ENCODE data around the gene SEMA3A.
"Not testable (repeated sequence)": the region's sequence is repeated elsewhere in the genome, so short reads cannot be mapped to it uniquely, and the experiment has no call there.

The SEMA3A gene

GRCh38 chr7:84083846-84084245, 110.7 kb downstream of the SEMA3A start:
- Histone ChIP-seq H3K27ac (ENCODE audit: low read depth in 2 of 2, low read length in 2 of 2) (no peak overlapping the region), H3K4me1 (ENCODE audit: control insufficient read depth in 2 of 2, insufficient read depth in 2 of 2, low read length in 2 of 2) (no peaks in the 10 kb centered on the region), H3K4me3 (ENCODE audit: low read length in 2 of 2) (no peak overlapping the region), H3K9me3 (ENCODE audit: control insufficient read depth in 2 of 2, low read length in 2 of 2) (no peaks in the 10 kb centered on the region), H3K9ac (ENCODE audit: low read depth in 1 of 2, low read length in 2 of 2) (no peak overlapping the region), H3K36me3 (ENCODE audit: control insufficient read depth in 2 of 2, insufficient read depth in 2 of 2, low read length in 2 of 2) (no peaks in the 10 kb centered on the region), H3K27me3 (ENCODE audit: control insufficient read depth in 2 of 2, insufficient read depth in 2 of 2, low read length in 2 of 2) (no peaks in the 10 kb centered on the region)

- Histone ChIP-seq H3K9ac (ENCODE audit: low read depth in 1 of 2, low read length in 2 of 2) (no peak overlapping the region), H3K36me3 (ENCODE audit: control insufficient read depth in 2 of 2, insufficient read depth in 2 of 2, low read length in 2 of 2) (no peaks in the 10 kb centered on the region), H3K27ac (ENCODE audit: low read depth in 2 of 2, low read length in 2 of 2) (no peak overlapping the region), H3K4me1 (ENCODE audit: control insufficient read depth in 2 of 2, insufficient read depth in 2 of 2, low read length in 2 of 2) (no peaks in the 10 kb centered on the region), H3K4me3 (ENCODE audit: low read length in 2 of 2) (no peak overlapping the region), H3K27me3 (ENCODE audit: control insufficient read depth in 2 of 2, insufficient read depth in 2 of 2, low read length in 2 of 2) (no peaks in the 10 kb centered on the region), H3K9me3 (ENCODE audit: control insufficient read depth in 2 of 2, low read length in 2 of 2) (no peaks in the 10 kb centered on the region)
Measured at GRCh38 chr7:84081973-84082522, 112.5 kb downstream of the SEMA3A start.

GRCh38 chr7:84077336-84077735, 117.3 kb downstream of the SEMA3A start:
- H3K4me3 ChIP-seq (ENCODE audit: low read length in 2 of 2), result no peak overlapping the region
- no peak overlapping the region for H3K9ac ChIP-seq (ENCODE audit: low read depth in 1 of 2, low read length in 2 of 2)
- H3K4me1 ChIP-seq (ENCODE audit: control insufficient read depth in 2 of 2, insufficient read depth in 2 of 2, low read length in 2 of 2), result no peaks in the 10 kb centered on the region
- no peaks in the 10 kb centered on the region for H3K9me3 ChIP-seq (ENCODE audit: control insufficient read depth in 2 of 2, low read length in 2 of 2)
- no peaks in the 10 kb centered on the region for H3K27me3 ChIP-seq (ENCODE audit: control insufficient read depth in 2 of 2, insufficient read depth in 2 of 2, low read length in 2 of 2)
- H3K36me3 ChIP-seq (ENCODE audit: control insufficient read depth in 2 of 2, insufficient read depth in 2 of 2, low read length in 2 of 2), result no peaks in the 10 kb centered on the region
- no peak overlapping the region for H3K27ac ChIP-seq (ENCODE audit: low read depth in 2 of 2, low read length in 2 of 2)

GRCh38 chr7:84076219-84076618, 118.4 kb downstream of the SEMA3A start:
- no peaks in the 10 kb centered on the region for H3K9me3 ChIP-seq (ENCODE audit: control insufficient read depth in 2 of 2, low read length in 2 of 2)
- no peak overlapping the region for H3K4me3 ChIP-seq (ENCODE audit: low read length in 2 of 2)
- no peaks in the 10 kb centered on the region for H3K27me3 ChIP-seq (ENCODE audit: control insufficient read depth in 2 of 2, insufficient read depth in 2 of 2, low read length in 2 of 2)
- H3K36me3 ChIP-seq (ENCODE audit: control insufficient read depth in 2 of 2, insufficient read depth in 2 of 2, low read length in 2 of 2), result no peaks in the 10 kb centered on the region
- H3K4me1 ChIP-seq (ENCODE audit: control insufficient read depth in 2 of 2, insufficient read depth in 2 of 2, low read length in 2 of 2), result no peaks in the 10 kb centered on the region
- no peak overlapping the region for H3K9ac ChIP-seq (ENCODE audit: low read depth in 1 of 2, low read length in 2 of 2)
- H3K27ac ChIP-seq (ENCODE audit: low read depth in 2 of 2, low read length in 2 of 2), result no peak overlapping the region

- Histone ChIP-seq H3K36me3 (ENCODE audit: control insufficient read depth in 2 of 2, insufficient read depth in 2 of 2, low read length in 2 of 2) (no peaks in the 10 kb centered on the region), H3K9ac (ENCODE audit: low read depth in 1 of 2, low read length in 2 of 2) (no peak overlapping the region), H3K9me3 (ENCODE audit: control insufficient read depth in 2 of 2, low read length in 2 of 2) (no peaks in the 10 kb centered on the region), H3K4me1 (ENCODE audit: control insufficient read depth in 2 of 2, insufficient read depth in 2 of 2, low read length in 2 of 2) (no peaks in the 10 kb centered on the region), H3K27me3 (ENCODE audit: control insufficient read depth in 2 of 2, insufficient read depth in 2 of 2, low read length in 2 of 2) (no peaks in the 10 kb centered on the region), H3K4me3 (ENCODE audit: low read length in 2 of 2) (no peak overlapping the region), H3K27ac (ENCODE audit: low read depth in 2 of 2, low read length in 2 of 2) (no peak overlapping the region)
Measured at GRCh38 chr7:84073186-84073875, 121.3 kb downstream of the SEMA3A start.

- no peaks in the 10 kb centered on the region for H3K27me3 ChIP-seq (ENCODE audit: control insufficient read depth in 2 of 2, insufficient read depth in 2 of 2, low read length in 2 of 2)
- H3K9me3 ChIP-seq (ENCODE audit: control insufficient read depth in 2 of 2, low read length in 2 of 2), result no peaks in the 10 kb centered on the region
- no peak overlapping the region for H3K9ac ChIP-seq (ENCODE audit: low read depth in 1 of 2, low read length in 2 of 2)
- H3K27ac ChIP-seq (ENCODE audit: low read depth in 2 of 2, low read length in 2 of 2), result no peak overlapping the region
- H3K36me3 ChIP-seq (ENCODE audit: control insufficient read depth in 2 of 2, insufficient read depth in 2 of 2, low read length in 2 of 2), result no peaks in the 10 kb centered on the region
- no peak overlapping the region for H3K4me3 ChIP-seq (ENCODE audit: low read length in 2 of 2)
- H3K4me1 ChIP-seq (ENCODE audit: control insufficient read depth in 2 of 2, insufficient read depth in 2 of 2, low read length in 2 of 2), result no peaks in the 10 kb centered on the region
Measured at GRCh38 chr7:84070770-84071169, 123.8 kb downstream of the SEMA3A start.

- H3K27me3 ChIP-seq (ENCODE audit: control insufficient read depth in 2 of 2, insufficient read depth in 2 of 2, low read length in 2 of 2), result no peaks in the 10 kb centered on the region
- no peak overlapping the region for H3K9ac ChIP-seq (ENCODE audit: low read depth in 1 of 2, low read length in 2 of 2)
- H3K36me3 ChIP-seq (ENCODE audit: control insufficient read depth in 2 of 2, insufficient read depth in 2 of 2, low read length in 2 of 2), result no peaks in the 10 kb centered on the region
- H3K4me3 ChIP-seq (ENCODE audit: low read length in 2 of 2), result no peak overlapping the region
- no peaks in the 10 kb centered on the region for H3K9me3 ChIP-seq (ENCODE audit: control insufficient read depth in 2 of 2, low read length in 2 of 2)
- no peaks in the 10 kb centered on the region for H3K4me1 ChIP-seq (ENCODE audit: control insufficient read depth in 2 of 2, insufficient read depth in 2 of 2, low read length in 2 of 2)
- H3K27ac ChIP-seq (ENCODE audit: low read depth in 2 of 2, low read length in 2 of 2), result no peak overlapping the region
Measured at GRCh38 chr7:84069999-84070500, 124.5 kb downstream of the SEMA3A start.

GRCh38 chr7:84069033-84069432, 125.6 kb downstream of the SEMA3A start:
- no peaks in the 10 kb centered on the region for H3K27me3 ChIP-seq (ENCODE audit: control insufficient read depth in 2 of 2, insufficient read depth in 2 of 2, low read length in 2 of 2)
- no peak overlapping the region for H3K27ac ChIP-seq (ENCODE audit: low read depth in 2 of 2, low read length in 2 of 2)
- no peaks in the 10 kb centered on the region for H3K4me1 ChIP-seq (ENCODE audit: control insufficient read depth in 2 of 2, insufficient read depth in 2 of 2, low read length in 2 of 2)
- no peaks in the 10 kb centered on the region for H3K9me3 ChIP-seq (ENCODE audit: control insufficient read depth in 2 of 2, low read length in 2 of 2)
- no peak overlapping the region for H3K4me3 ChIP-seq (ENCODE audit: low read length in 2 of 2)
- H3K9ac ChIP-seq (ENCODE audit: low read depth in 1 of 2, low read length in 2 of 2), result no peak overlapping the region
- no peaks in the 10 kb centered on the region for H3K36me3 ChIP-seq (ENCODE audit: control insufficient read depth in 2 of 2, insufficient read depth in 2 of 2, low read length in 2 of 2)

GRCh38 chr7:84062489-84062901, 132.1 kb downstream of the SEMA3A start:
- not testable (repeated sequence) for H3K27ac ChIP-seq (ENCODE audit: low read depth in 2 of 2, low read length in 2 of 2); H3K27me3 ChIP-seq (ENCODE audit: control insufficient read depth in 2 of 2, insufficient read depth in 2 of 2, low read length in 2 of 2); H3K9ac ChIP-seq (ENCODE audit: low read depth in 1 of 2, low read length in 2 of 2); H3K4me3 ChIP-seq (ENCODE audit: low read length in 2 of 2); H3K9me3 ChIP-seq (ENCODE audit: control insufficient read depth in 2 of 2, low read length in 2 of 2); H3K36me3 ChIP-seq (ENCODE audit: control insufficient read depth in 2 of 2, insufficient read depth in 2 of 2, low read length in 2 of 2); H3K4me1 ChIP-seq (ENCODE audit: control insufficient read depth in 2 of 2, insufficient read depth in 2 of 2, low read length in 2 of 2)

GRCh38 chr7:84060760-84061261, 133.8 kb downstream of the SEMA3A start:
- Histone ChIP-seq H3K9me3 (ENCODE audit: control insufficient read depth in 2 of 2, low read length in 2 of 2) (no peaks in the 10 kb centered on the region), H3K9ac (ENCODE audit: low read depth in 1 of 2, low read length in 2 of 2) (no peak overlapping the region), H3K36me3 (ENCODE audit: control insufficient read depth in 2 of 2, insufficient read depth in 2 of 2, low read length in 2 of 2) (no peaks in the 10 kb centered on the region), H3K27me3 (ENCODE audit: control insufficient read depth in 2 of 2, insufficient read depth in 2 of 2, low read length in 2 of 2) (no peaks in the 10 kb centered on the region), H3K4me1 (ENCODE audit: control insufficient read depth in 2 of 2, insufficient read depth in 2 of 2, low read length in 2 of 2) (peaks cover 0 to 2% of the 10 kb centered on the region in 2 donors), H3K4me3 (ENCODE audit: low read length in 2 of 2) (no peak overlapping the region), H3K27ac (ENCODE audit: low read depth in 2 of 2, low read length in 2 of 2) (no peak overlapping the region)

Data from mucosa of rectum (tissue), 2 donors.